Endodermal cell (in vitro differentiated cells): ENCODE results near the gene ASTN2. TPM values are rescaled to one million over a fixed set of nuclear protein-coding genes. Genes with fewer than 3 reads are reported as not detected.

Source experiments
- DNase-seq: peaks from one replicate; pipeline ENCODE4 v3.0.0-alpha.2; 2017
- H3K27ac ChIP-seq: 2 replicates; pipeline ENCODE4 v1.5.1; 2013; ENCODE audit warnings: mild to moderate bottlenecking, low read depth, low read length, moderate library complexity
- H3K27me3 ChIP-seq: 2 replicates; pipeline ENCODE4 v1.6.1; 2013; ENCODE audit warnings: mild to moderate bottlenecking, low read length, moderate library complexity; ENCODE audit not compliant: insufficient read depth, control insufficient read depth, poor library complexity, severe bottlenecking
- H3K36me3 ChIP-seq: 2 replicates; pipeline ENCODE4 v1.7.0; 2013; ENCODE audit warnings: mild to moderate bottlenecking, low read length, moderate library complexity; ENCODE audit not compliant: control insufficient read depth, insufficient read depth
- H3K4me1 ChIP-seq: one replicate; pipeline ENCODE4 v1.7.0; 2013; ENCODE audit warnings: low read length; ENCODE audit not compliant: control insufficient read depth, insufficient read depth
- H3K4me3 ChIP-seq: 2 replicates; pipeline ENCODE4 v1.5.1; 2013; ENCODE audit warnings: mild to moderate bottlenecking, low read length, moderate library complexity
- H3K9ac ChIP-seq: 2 replicates; pipeline ENCODE4 v1.6.1; 2013; ENCODE audit warnings: mild to moderate bottlenecking, low read length, moderate library complexity; ENCODE audit not compliant: poor library complexity, severe bottlenecking; ENCODE audit errors: extremely low read depth
- H3K9me3 ChIP-seq: 2 replicates; pipeline ENCODE4 v1.6.1; 2013; ENCODE audit warnings: mild to moderate bottlenecking, low read length, moderate library complexity; ENCODE audit not compliant: control insufficient read depth
- H3K27ac Mint-ChIP-seq: 2 replicates; pipeline ENCODE4 v1.8.0; 2020; ENCODE audit warnings: mixed read lengths
- H3K27me3 Mint-ChIP-seq: 2 replicates; pipeline ENCODE4 v1.8.0; 2021; ENCODE audit warnings: mild to moderate bottlenecking, mixed read lengths; ENCODE audit not compliant: insufficient read depth
- H3K36me3 Mint-ChIP-seq: 2 replicates; pipeline ENCODE4 v1.8.0; 2020; ENCODE audit warnings: low read depth, mixed read lengths
- H3K4me1 Mint-ChIP-seq: 2 replicates; pipeline ENCODE4 v1.8.0; 2020; ENCODE audit warnings: mixed read lengths
- H3K4me3 Mint-ChIP-seq: 2 replicates; pipeline ENCODE4 v1.8.0; 2020; ENCODE audit warnings: mild to moderate bottlenecking, moderate library complexity, mixed read lengths
- H3K9me3 Mint-ChIP-seq: 2 replicates; pipeline ENCODE4 v1.8.0; 2020; ENCODE audit warnings: mild to moderate bottlenecking, mixed read lengths
- whole genome bisulfite sequencing, 2 experiments: methylation state at CpG; one replicate each; pipeline versions ENCODE4 v1.1.5 to v1.1.7; 2013; ENCODE audit warnings: missing lambda C conversion rate in 2 of 2, mixed read lengths in 1 of 2; ENCODE audit not compliant: insufficient coverage in 1 of 2, insufficient read length in 1 of 2; 5-methylcytosine and 5-hydroxymethylcytosine counted together
- total RNA-seq, 2 donors: library from RNA; stranded (reverse); fragmentation: NEBNext Ultra II Directional in 1 of 2; extraction: Animal tissue kit (Norgen Biotek cat#: 25700) in 1 of 2; gene quantifications; 2 replicates in 1 of 2; 3 replicates in 1 of 2; pipeline ENCODE4 v1.2.1, GENCODE V29; 2021
- TF ChIP-seq, protein P1 (sequence below): fragments of 200-600 bp; sonication (generic); conservative IDR thresholded peaks from 2 replicates; pipeline ENCODE4 v1.5.0; 2021; ENCODE audit warnings: antibody characterized with exemption, mild to moderate bottlenecking

The ASTN2 gene
- total RNA-seq, 2 donors from 2014 or later, result 8.9 to 10.4 TPM

DNA sequence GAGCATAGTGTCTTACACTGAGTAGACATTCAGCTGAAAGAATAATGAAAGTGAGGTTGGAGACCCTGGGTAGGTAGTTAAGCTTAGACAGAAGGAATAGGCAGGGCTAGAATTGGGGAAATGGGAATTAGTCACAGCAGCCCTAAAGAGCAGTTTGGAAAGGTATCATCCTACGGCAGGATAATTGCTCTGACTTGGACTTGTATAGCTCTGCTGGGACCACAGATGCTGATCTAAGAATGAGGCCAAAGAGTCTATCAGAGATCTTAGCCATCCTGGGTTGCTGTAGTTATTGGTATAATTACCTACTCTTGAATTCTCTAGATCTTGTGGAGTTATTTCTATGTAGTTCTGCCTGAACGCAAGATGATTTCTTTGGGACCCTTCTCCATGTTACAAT, 288.0 kb downstream of the ASTN2 start:
- Histone ChIP-seq H3K36me3 (no peaks in the 10 kb centered on the region), H3K9me3 (peaks cover 11% of the 10 kb centered on the region), H3K9ac (no peak overlapping the region), H3K4me3 (no peak overlapping the region), H3K27me3 (no peaks in the 10 kb centered on the region), H3K4me1 (peaks cover 14% of the 10 kb centered on the region), H3K27ac (no peak overlapping the region)
- TF ChIP-seq, protein P1, sequence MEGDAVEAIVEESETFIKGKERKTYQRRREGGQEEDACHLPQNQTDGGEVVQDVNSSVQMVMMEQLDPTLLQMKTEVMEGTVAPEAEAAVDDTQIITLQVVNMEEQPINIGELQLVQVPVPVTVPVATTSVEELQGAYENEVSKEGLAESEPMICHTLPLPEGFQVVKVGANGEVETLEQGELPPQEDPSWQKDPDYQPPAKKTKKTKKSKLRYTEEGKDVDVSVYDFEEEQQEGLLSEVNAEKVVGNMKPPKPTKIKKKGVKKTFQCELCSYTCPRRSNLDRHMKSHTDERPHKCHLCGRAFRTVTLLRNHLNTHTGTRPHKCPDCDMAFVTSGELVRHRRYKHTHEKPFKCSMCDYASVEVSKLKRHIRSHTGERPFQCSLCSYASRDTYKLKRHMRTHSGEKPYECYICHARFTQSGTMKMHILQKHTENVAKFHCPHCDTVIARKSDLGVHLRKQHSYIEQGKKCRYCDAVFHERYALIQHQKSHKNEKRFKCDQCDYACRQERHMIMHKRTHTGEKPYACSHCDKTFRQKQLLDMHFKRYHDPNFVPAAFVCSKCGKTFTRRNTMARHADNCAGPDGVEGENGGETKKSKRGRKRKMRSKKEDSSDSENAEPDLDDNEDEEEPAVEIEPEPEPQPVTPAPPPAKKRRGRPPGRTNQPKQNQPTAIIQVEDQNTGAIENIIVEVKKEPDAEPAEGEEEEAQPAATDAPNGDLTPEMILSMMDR, result no peak
- Mint-ChIP-seq H3K27me3 (peaks cover 2% of the 10 kb centered on the region), H3K4me1 (peaks cover 13% of the 10 kb centered on the region), H3K27ac (no peak overlapping the region), H3K9me3 (no peaks in the 10 kb centered on the region), H3K36me3 (no peaks in the 10 kb centered on the region), H3K4me3 (no peak overlapping the region)
- 85 to 93% methylated on average over 2 of the region's 2 CpGs for WGBS, 2 experiments
- no peak for DNase-seq

DNA sequence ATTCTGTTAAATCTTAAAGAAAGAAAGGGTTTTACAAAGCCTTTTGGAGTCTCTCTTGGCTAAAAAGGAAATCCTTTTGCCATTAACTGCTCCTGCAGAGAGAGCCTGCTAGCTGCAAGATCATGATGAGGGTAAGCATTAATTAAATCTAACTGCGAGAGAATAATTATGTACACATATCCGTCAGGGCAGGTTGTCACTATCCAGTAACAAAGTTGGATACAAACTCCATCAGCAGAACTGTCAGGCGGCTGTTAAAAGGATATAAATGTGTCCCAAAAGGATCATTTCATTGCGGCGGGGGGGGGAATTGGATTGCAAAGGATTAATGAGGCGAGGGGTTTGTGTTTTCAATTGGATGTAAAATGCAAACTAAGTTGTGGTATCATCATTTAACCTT, 289.3 kb downstream of the ASTN2 start:
- no peaks in the 10 kb centered on the region for H3K36me3 Mint-ChIP-seq
- no peak overlapping the region for H3K27ac ChIP-seq
- H3K27me3 ChIP-seq, result no peaks in the 10 kb centered on the region

DNA sequence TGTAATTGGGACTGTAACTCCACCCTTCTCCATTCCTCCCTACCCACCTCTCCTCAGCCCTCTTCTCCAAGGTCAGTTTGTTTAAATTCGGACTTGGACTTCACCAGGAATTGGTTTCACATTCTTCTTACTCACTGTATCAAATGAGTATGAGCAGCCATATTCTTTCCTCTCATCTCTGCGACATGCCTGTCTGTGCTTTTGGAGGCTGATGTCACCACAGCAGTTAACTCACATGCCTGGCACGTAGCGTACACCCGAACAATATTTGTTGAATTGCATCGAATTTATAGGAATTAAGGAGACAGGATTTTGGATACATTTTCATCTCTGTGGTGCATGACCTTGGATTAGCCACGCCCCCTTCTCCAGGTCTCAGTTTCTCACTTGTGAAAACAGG, 291.1 kb downstream of the ASTN2 start:
- Mint-ChIP-seq H3K36me3 (no peaks in the 10 kb centered on the region), H3K4me1 (peaks cover 13% of the 10 kb centered on the region), H3K27ac (no peak overlapping the region), H3K4me3 (no peak overlapping the region), H3K9me3 (no peaks in the 10 kb centered on the region), H3K27me3 (peaks cover 2% of the 10 kb centered on the region)
- no peaks in the 10 kb centered on the region for H3K36me3 ChIP-seq
- TF ChIP-seq, protein P1, result no peak
- H3K27ac ChIP-seq, result no peak overlapping the region
- H3K4me3 ChIP-seq, result no peak overlapping the region
- no peak overlapping the region for H3K9ac ChIP-seq
- DNase-seq, result no peak
- H3K4me1 ChIP-seq, result peaks cover 14% of the 10 kb centered on the region
- H3K27me3 ChIP-seq, result no peaks in the 10 kb centered on the region
- no peaks in the 10 kb centered on the region for H3K9me3 ChIP-seq
- WGBS, 2 experiments, result 93 to 98% methylated on average over 7 of the region's 7 CpGs

More for the DNA sequence above, 289.3 kb downstream of the ASTN2 start:
- Mint-ChIP-seq H3K27me3 (peaks cover 2% of the 10 kb centered on the region), H3K4me3 (no peak overlapping the region), H3K9me3 (no peaks in the 10 kb centered on the region), H3K27ac (no peak overlapping the region), H3K4me1 (peaks cover 13% of the 10 kb centered on the region)
- Histone ChIP-seq H3K9ac (no peak overlapping the region), H3K4me3 (no peak overlapping the region), H3K36me3 (no peaks in the 10 kb centered on the region), H3K4me1 (peaks cover 14% of the 10 kb centered on the region), H3K9me3 (no peaks in the 10 kb centered on the region)
- WGBS, 2 experiments, result 85 to 96% methylated on average over 4 to 5 of the region's 6 CpGs
- TF ChIP-seq, protein P1, result no peak
- no peak for DNase-seq
